Breast epithelium (tissue), 4 donors: Measurements from ENCODE around the gene TRIM60. TPM values are rescaled to one million over a fixed set of nuclear protein-coding genes. Genes with fewer than 3 reads are reported as not detected.

Experiments
- DNase-seq, 2 donors: peaks; one replicate each; pipeline ENCODE4 v3.0.0-alpha.2; 2019; ENCODE audit warnings: low spot score in 2 of 2
- H3K27ac ChIP-seq, 2 donors: fragments of 200-600 bp; sonication (generic) in 1 of 2; one replicate each; pipeline ENCODE4 v1.5.1; 2016 to 2019; ENCODE audit warnings: mild to moderate bottlenecking in 1 of 2
- H3K27me3 ChIP-seq, 2 donors: fragments of 200-600 bp; sonication (generic) in 1 of 2; one replicate each; pipeline versions ENCODE4 v1.5.1 to v1.6.0; 2017 to 2019; ENCODE audit warnings: control low read depth in 1 of 2, mild to moderate bottlenecking in 1 of 2
- H3K36me3 ChIP-seq: fragments of 200-600 bp; one replicate; pipeline ENCODE4 v1.5.1; 2019
- H3K4me1 ChIP-seq, 2 donors: fragments of 200-600 bp; sonication (generic); one replicate each; pipeline ENCODE4 v1.5.1; 2016 to 2019; ENCODE audit warnings: control low read depth in 1 of 2
- H3K4me3 ChIP-seq, 3 donors: fragments of 200-600 bp; sonication (generic); 1 replicate in 2 of 3; 2 replicates in 1 of 3; pipeline ENCODE4 v1.5.1; 2016 to 2019; ENCODE audit warnings: mild to moderate bottlenecking in 3 of 3, moderate library complexity in 2 of 3
- H3K9me3 ChIP-seq, 2 donors: fragments of 200-600 bp; sonication (generic) in 1 of 2; one replicate each; pipeline ENCODE4 v1.5.1; 2016 to 2019; ENCODE audit warnings: control low read depth in 1 of 2
- CTCF ChIP-seq, 3 donors: fragments of 450-650 bp; IDR thresholded peaks; one replicate each; pipeline ENCODE4 v1.5.1; 2016 to 2017; ENCODE audit warnings: antibody characterized with exemption in 3 of 3, mild to moderate bottlenecking in 3 of 3, moderate library complexity in 3 of 3
- POLR2A ChIP-seq: fragments of 450-650 bp; IDR thresholded peaks from one replicate; pipeline ENCODE4 v1.6.1; 2016; ENCODE audit warnings: antibody characterized with exemption, mild to moderate bottlenecking, moderate library complexity
- POLR2AphosphoS5 ChIP-seq, 3 donors: sonication (generic); formaldehyde crosslinking; IDR thresholded peaks; one replicate each; pipeline ENCODE4 v1.6.1; 2017; ENCODE audit warnings: antibody characterized with exemption in 3 of 3
- intact Hi-C: fragments of 100-400 bp; cut with DNase I; formaldehyde crosslinking; loops from one replicate; pipeline ENCODE4 v1.15.1; 2023; ENCODE audit warnings: low total_unique reads
- total RNA-seq, 3 donors: library from RNA; depleted of rRNA; stranded (reverse); fragments of >200 nt; gene quantifications; one replicate each; pipeline ENCODE4 v1.1.0, GENCODE V29; 2016

Gene TRIM60
- total RNA-seq, 3 donors from 2014 or later = not detected

GRCh38 chr4:165005352-165005925 lies 26.4 kb upstream of the TRIM60 start:
- no peak for TF ChIP-seq POLR2AphosphoS5 (IDR thresholded peaks at IDR 0.05)
- no peak for TF ChIP-seq POLR2A
- TF ChIP-seq CTCF (IDR thresholded peaks at IDR 0.05) = no peak
- DNase-seq = no peak
- intact Hi-C loops = loop anchor here (5.0 kb wide), 1 partner anchor 1523 kb away; no protein-coding TSS in a partner anchor
- H3K9me3 ChIP-seq = no peaks in the 10 kb centered on the region
- H3K27me3 ChIP-seq = no peaks in the 10 kb centered on the region
- H3K27ac ChIP-seq = no peak overlapping the region
- no peak overlapping the region for H3K4me3 ChIP-seq
- no peaks in the 10 kb centered on the region for H3K36me3 ChIP-seq
- no peaks in the 10 kb centered on the region for H3K4me1 ChIP-seq

- no peaks in the 10 kb centered on the region for H3K4me1 ChIP-seq
- intact Hi-C loops = loop anchor here (5.0 kb wide), 1 partner anchor 1524 kb away; no protein-coding TSS in a partner anchor
- TF ChIP-seq POLR2AphosphoS5 (IDR thresholded peaks at IDR 0.05) (no peak), CTCF (IDR thresholded peaks at IDR 0.05) (no peak), POLR2A (no peak)
- no peaks in the 10 kb centered on the region for H3K9me3 ChIP-seq
- H3K4me3 ChIP-seq = no peak overlapping the region
- H3K36me3 ChIP-seq = no peaks in the 10 kb centered on the region
- H3K27ac ChIP-seq = no peak overlapping the region
- DNase-seq = no peak
- no peaks in the 10 kb centered on the region for H3K27me3 ChIP-seq
Observed at GRCh38 chr4:165006456-165006855, 25.3 kb upstream of the TRIM60 start.

- Histone ChIP-seq H3K36me3 (no peaks in the 10 kb centered on the region), H3K27me3 (no peaks in the 10 kb centered on the region), H3K9me3 (no peaks in the 10 kb centered on the region), H3K4me3 (no peak overlapping the region), H3K4me1 (no peaks in the 10 kb centered on the region), H3K27ac (no peak overlapping the region)
- intact Hi-C loops = loop anchor here (5.0 kb wide), 1 partner anchor 1525 kb away; no protein-coding TSS in a partner anchor
- DNase-seq = no peak
- no peak for TF ChIP-seq POLR2AphosphoS5 (IDR thresholded peaks at IDR 0.05)
- no peak for TF ChIP-seq CTCF (IDR thresholded peaks at IDR 0.05)
- TF ChIP-seq POLR2A = no peak
Observed at GRCh38 chr4:165006886-165007285, 24.9 kb upstream of the TRIM60 start.

GRCh38 chr4:165009493-165010227 lies 22.1 kb upstream of the TRIM60 start:
- H3K9me3 ChIP-seq = no peaks in the 10 kb centered on the region
- H3K27ac ChIP-seq = no peak overlapping the region

More at GRCh38 chr4:165009493-165010227, 22.1 kb upstream of the TRIM60 start:
- intact Hi-C loops = loop anchor here (5.0 kb wide), 1 partner anchor 1527 kb away; no protein-coding TSS in a partner anchor
- no peak for DNase-seq
- H3K4me1 ChIP-seq = no peaks in the 10 kb centered on the region
- H3K27me3 ChIP-seq = no peaks in the 10 kb centered on the region
- H3K36me3 ChIP-seq = no peaks in the 10 kb centered on the region
- no peak overlapping the region for H3K4me3 ChIP-seq
- TF ChIP-seq CTCF (IDR thresholded peaks at IDR 0.05) = no peak
- TF ChIP-seq POLR2A = no peak
- no peak for TF ChIP-seq POLR2AphosphoS5 (IDR thresholded peaks at IDR 0.05)
